Stimulated activated CD4-positive, alpha-beta T cell treated with anti-CD3 and anti-CD28 coated beads, Interleukin-15, amount 100 ng/mL, for 1 hour (primary cell): ENCODE data around the gene MYL12A.

Experiments
- DNase-seq, 2 donors: peaks; one replicate each; pipeline ENCODE4 v3.0.0-alpha.2; 2020; ENCODE audit warnings: low read depth in 1 of 2, low spot score in 1 of 2

The MYL12A gene

GRCh38 chr18:3281456-3282400 lies 34.1 kb downstream of the MYL12A start:
- DNase-seq, result no peak

- DNase-seq, result no peak
Measured at GRCh38 chr18:3283253-3283863, 35.8 kb downstream of the MYL12A start.

GRCh38 chr18:3283908-3284307 lies 36.3 kb downstream of the MYL12A start:
- DNase-seq, result no peak

- DNase-seq, result no peak
Measured at GRCh38 chr18:3284501-3284900, 36.9 kb downstream of the MYL12A start.

- no peak for DNase-seq
Measured at GRCh38 chr18:3286159-3286558, 38.6 kb downstream of the MYL12A start.

DNA sequence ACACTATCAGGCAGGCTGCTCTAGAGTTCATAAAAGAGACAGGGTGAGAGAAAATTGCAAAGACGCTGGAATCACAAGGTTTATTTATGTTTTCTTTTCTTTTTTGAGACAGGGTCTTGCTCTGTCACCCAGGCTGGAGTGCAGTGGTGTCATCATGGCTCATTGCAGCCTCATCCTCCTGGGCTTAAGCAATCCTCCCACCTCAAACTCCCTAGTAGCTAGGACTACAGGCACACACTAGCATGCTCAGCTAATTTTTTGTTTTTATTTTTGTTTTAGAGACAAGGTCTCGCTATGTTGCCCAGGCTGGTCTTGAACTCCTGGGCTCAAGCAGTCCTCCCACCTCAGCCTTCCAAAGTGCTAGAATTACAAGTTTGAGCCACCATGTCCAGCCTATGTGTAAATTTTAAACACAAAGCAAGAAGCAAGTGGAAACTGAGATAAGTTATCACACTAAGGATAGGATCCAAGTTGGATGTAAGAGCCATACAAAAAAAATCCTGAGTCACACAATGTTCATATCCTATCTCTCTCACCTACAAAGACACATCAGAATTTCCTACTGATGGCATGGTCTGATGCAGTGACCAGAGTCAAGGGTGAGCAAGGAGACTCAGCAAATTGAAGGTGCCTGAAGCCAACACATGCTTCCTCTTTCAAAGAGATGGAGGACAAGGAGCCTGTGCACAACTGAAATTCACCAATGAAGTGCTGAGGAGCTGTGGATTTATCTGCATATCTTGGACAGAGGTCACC lies 45.8 kb downstream of the MYL12A start:
- DNase-seq, result no peak

DNA sequence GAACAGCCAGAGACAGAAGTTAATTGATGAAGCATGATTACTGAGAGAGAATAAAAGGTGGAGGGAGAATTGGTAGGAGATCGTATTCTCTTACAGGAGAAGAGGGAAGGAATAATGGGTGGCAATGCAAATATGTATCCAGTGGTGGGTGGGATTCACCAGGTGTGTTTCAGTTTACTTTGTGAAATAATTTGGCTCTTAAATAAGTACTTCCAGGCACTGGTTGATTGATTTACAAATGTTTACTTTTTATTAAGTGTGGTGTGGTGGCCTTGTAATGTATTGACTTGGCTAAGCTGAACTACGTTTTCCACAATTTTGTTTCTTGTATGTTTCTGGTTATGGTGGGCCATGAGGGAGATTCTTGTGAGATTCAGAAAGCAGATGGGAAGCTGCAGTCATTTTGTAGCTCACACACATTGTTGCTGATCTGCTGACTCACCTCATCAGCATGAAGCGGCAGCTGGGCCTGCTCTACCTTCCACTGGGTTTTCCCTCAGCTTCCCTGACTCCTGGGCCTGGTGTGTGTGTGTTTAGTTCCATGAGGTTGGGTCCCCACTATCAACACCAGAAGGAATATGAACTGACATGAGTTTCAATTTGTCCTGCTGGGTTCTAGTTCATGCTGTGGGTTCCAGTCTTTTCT lies 47.0 kb downstream of the MYL12A start:
- no peak for DNase-seq

GRCh38 chr18:3297025-3297984 lies 49.7 kb downstream of the MYL12A start:
- DNase-seq, result peak; percentile 85 to 87

DNA sequence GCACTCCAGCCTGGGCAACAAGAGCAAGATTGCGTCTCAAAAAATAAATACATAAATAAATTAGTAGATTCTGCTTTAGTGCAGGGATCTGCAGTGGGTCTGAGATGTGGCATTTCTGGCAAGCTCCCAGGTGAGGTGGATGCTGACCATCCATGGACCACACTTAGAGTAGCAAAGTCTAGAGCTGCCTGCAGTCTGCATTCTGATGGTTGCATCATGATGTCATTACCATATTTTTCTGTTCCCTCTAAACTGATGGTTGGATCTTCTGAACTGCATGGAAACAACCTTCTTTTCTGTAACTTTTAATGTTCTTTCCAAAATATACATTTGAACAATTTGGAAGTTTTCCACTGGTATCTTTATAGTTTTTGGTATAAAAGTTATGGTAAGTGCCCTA lies 57.2 kb downstream of the MYL12A start:
- no peak for DNase-seq

GRCh38 chr18:3305354-3305762 lies 57.8 kb downstream of the MYL12A start:
- DNase-seq, result no peak
